OCI-M2 (cell line): ENCODE results near the gene DGKG.

Experiments used
- DNase-seq: peaks from one replicate; lab custom pipeline; 2025; ENCODE audit not compliant: unreplicated experiment; lab: John Stamatoyannopoulos, UW

The DGKG gene

DNA sequence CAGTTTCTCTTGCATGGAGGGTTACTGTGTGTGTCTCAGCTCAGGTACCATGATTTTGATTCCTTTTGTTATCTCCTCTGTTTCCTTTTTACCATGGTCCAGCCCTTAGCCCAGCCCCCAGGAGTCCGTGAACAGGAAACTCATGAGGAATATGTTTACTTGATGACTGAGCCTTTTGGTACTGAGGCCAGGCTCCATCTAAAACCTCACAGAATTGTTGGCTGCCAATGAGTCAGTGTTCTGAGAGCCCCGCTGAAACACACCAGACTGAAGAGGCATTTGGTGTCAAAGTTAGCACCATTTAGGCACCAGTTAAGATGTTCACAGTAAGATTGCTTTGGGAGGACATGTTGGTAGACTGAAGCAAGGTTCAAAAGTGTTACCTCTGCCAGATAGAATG lies 80.9 kb downstream of the DGKG start:
- DNase-seq, result no peak

DNA sequence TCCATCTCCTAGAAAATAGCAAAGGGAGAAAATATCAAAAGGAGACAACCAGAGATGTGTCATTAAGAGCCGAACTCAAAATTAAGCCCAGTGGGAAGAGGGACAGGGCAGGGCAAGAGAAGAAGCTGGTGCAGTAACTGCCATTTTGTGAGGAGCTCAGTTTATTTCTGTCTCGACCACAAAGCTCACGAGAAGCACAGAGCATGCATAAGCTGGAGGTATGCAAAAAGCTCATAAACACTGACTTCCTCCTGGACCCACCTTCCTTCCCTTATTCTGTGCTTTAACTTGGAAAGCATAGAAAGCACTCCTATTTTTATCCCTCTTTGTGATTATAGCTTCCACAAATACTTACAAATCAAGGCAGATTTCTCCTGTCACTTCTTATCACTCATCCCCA lies 81.3 kb downstream of the DGKG start:
- DNase-seq, result no peak

DNA sequence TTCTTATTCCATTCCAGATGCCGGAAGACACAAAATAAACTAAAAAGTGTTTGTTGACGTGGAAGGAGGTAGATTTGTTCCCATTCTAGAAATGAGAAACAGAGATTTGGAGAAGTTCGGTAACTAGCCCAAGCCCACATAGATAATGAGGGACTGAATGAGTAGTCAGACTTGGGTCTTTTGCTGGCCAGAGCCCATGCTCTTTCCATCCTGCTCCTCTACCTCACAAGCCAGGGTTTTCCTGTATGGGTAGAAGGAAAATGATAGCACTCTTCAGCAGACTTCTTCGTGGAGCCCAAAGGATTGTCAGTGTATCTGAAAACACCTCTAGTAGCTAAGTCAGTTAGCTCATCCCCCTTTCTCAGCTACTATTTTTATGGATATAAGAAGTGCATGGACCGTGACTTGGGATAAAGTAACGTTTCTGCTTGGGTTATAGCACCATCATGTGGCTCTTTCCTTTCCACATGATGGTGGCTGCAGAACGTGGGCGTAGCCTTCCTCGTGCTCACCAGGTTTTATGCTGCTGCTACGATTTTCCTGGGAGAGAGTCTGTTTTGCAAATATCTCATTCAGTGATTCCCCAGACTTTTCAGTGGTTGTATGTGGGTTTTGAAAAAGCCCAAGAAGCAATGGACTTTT lies 84.6 kb downstream of the DGKG start:
- DNase-seq, result no peak

DNA sequence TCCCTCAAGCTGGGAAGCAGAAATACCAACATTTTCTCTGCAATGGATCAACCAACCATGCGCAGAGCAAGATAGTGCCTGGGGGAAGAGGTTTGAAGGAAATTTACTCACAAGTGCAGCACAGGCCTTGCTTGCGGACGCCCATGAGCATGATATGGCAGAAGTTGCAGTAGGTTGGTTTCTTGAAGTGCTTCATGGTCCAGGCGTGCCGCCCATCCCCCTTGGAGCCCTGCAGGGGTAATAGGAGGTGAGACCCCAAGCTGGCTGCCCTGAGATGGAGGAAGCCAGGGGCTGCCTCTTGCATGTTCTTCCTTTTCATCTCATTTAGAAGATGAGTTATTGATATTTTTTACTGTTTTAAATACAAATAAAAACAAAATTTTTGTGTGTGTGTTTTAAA lies 86.6 kb downstream of the DGKG start:
- DNase-seq, result no peak

DNA sequence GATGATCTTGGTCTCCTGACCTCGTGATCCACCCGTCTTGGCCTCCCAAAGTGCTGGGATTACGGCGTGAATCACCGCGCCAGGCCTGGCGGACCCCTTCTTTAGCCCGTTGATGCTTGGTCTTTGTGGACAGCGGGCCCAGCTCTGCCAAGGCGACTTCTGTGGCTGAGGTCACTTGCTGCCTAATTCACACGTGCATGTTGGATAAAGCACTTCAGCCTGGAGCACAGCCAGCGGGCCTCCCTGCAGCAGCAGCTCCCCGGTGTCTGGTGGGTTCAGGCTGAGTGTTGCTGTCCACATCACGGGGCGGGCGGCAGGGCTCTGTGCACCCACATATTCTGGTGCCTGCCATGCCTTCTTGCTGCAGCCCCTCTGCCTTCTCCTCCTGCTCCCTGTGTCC lies 88.4 kb downstream of the DGKG start:
- DNase-seq, result no peak

DNA sequence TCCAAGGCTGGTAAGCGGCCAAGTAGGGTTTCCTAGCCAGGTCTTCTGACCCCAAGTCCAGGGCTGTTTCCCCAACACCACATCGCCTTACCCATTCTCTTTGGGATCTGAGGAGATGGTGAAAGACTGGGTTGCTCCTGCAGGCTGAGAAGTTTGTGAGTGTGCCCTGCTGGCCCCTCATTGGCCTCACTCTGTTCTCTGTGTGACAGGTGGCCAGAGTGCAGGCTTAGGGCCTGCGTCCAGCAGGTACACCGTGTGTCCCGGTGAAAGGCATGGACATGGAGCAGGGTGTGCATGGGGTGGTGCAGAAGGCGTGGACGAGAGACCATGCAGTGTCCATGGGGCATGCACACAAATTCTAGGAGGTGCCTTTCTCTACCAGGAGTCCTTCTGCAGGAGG lies 91.3 kb downstream of the DGKG start:
- no peak for DNase-seq

DNA sequence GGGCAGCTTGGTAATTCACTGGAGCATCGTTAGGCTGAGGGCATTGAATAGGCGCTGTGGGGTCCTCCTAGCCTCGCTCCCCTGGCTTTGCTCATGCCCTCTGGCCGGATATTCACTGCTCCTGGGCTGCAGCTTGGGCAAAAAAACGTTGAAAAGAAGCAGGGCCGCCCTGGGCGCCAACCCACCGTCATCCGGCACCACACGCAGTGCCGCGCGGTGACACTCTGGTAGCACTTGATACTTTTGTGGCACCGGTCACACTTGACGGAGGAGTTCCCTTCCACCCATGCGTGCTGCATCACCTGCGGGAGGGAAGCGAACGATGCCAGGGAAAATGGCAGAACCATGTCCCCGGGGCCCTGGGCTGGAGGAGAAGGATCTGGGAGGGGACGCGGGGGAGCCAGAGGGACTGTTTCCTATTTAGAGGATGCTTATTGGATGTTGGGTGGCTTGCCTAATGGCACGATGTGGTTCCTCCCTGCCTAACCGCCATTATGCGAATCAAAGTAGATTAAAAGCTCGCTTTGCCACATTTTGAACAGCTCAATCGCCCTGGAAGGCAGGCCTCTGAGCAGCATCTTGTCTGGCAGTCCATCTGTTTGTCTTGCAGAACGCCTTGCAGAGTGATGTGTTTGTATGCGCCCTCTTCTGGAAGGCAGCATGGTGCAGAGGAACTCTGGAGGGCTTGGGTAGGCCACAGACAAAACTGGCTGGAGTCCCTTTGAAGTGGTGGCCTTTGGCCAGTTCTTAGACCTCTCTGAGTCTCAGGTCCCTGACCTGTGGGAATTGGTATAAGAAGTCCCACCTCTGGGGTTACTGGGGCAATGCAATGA lies 93.2 kb downstream of the DGKG start:
- DNase-seq, result no peak

DNA sequence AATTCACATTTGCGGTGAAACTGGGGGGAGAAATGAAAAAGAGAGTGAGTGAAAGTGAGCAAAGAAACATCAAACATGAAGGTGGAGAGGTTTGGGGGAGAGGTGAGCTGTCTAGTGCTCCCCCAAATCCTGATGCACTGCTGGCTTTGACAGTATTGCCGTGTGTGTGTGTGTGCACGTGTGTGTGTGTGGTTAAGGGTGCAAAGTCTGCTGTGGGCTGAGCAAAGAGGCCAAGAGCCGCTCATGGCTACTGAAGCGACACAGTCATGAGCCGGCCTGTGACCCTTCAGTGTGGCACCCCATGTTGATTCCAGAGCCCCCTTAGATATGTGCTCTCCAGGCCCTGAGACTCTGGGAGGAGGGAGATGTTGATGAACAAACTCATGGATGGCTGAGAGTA lies 94.3 kb downstream of the DGKG start:
- DNase-seq, result no peak

DNA sequence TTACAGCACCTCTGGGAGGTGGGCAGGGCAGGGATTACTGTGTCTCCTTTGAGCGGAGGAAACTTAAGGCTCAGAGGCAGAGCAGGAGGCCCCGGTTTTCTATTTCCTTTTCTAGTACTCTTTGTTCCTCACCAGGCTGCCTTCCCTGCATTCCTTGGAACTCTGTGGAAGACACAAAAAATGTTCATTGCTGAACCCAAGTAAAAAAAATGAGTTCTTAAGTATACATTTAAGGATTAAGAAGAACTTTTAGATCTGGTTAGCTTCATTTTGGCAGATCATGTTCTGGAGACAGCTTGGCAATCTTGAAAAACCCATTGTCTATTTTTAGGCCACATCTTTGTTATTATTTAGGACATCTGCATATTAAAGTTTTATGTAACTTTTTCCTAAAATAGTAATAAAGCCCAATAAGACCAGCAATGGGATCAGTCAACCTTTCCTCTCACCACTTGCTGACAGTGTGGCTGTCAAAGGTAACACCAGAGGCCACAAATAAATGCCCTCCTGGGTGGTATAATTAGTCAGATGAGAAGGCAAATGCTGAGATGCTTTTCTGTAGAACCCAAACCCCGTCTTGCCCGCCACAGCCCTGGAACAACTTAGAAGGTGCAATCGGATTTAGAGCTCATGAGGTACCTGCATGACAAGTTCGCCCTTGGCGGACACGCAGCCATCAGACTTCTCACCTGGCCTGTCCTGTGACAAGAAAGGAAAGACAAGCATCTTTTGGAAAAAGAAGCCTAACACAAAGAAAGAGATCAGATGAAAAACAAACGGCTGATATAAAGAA lies 97.2 kb downstream of the DGKG start:
- no peak for DNase-seq

DNA sequence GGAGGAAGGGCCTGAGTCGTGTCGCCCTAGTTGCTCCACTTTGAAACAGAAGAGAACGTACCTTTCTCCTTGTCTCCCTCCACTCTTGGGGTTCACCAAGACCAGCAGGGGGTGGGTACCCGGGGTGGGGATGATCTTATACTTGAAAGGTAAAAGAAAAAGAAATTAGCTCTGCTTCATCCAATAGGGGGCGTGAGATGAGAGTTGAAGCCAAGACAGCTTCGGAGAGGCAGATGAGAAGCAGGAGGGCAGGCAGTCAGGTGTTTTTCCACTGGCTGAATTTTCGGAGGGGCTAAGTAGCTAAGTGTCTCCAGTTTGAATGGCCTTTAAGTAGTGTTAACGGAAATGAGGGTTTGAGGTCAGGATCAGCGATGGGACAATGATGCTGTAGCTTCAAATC lies 100.4 kb downstream of the DGKG start:
- DNase-seq, result no peak

DNA sequence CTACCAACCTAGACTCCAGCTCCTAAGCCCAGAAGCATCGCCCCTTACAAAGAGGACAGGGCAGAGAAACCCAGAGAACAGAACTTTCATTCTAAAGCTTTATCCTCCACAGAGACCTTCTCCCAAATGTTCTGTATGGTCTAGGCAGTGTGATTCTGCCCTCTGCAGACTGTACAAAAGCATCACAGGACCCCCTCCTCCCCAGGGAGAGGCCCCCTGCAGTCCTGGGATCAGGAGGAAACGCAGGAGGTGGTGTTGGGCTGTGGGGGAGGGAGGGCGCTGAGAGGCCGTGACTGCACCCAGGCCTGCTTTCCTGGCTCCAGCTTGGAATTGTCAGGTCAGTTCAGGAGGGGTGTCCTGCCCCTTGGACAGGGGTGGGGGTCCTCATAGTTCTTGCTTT lies 101.3 kb downstream of the DGKG start:
- DNase-seq, result no peak

DNA sequence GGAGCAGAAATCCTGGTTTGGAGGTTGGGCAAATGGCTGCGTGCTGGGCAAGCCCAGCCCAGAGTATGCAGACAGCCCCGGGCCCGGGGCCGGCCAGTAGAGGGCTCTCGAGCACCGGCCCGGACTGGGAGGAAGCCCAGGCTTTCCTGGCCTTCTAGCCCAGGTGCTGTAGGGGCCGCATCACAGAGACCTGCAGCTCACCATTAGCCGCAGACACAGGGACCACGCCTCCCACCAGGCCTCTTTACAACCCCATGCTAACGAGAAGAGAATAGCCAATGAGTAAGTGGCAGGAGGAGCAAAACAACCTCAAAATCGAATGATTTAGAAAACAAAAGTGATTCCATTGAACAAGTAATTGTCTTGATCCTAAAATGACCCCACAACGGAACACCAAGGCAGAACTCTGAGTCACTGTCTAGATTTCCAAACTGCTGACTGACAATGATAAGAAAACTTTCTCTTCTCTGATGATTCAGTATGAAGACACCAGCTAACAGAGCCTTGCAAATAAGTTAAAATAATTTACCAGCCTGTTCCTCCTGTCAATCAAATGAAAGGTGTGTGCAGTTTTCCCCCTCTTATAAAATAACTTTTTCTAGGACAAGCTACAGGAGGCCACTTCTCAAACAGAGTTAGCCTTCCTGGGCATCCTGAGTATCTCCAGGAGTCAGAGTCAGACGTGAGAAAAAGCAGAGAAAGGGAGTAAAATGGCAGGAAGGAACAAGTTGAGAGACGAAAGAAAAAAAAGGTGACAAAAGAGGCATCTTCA lies 102.2 kb downstream of the DGKG start:
- DNase-seq, result no peak

DNA sequence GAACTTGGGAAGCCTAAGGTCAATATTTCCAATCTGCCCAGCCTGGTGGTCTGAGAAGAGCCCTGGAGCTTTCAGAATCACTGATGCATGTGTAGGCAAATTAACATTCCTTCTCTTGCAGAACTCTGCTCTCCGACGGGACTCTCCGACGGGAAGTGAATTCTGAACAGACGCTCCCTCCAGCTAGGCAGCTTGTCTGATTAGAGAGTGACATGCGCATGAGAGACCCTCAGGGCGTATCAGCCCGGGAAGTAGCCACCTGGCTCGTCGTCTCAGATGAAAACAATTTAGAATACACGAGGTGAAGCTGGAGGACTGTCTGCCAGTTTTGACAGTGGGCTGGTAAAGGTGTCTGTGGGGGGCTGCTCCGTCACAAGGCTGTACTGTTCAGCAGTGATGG lies 103.1 kb downstream of the DGKG start:
- DNase-seq, result no peak

DNA sequence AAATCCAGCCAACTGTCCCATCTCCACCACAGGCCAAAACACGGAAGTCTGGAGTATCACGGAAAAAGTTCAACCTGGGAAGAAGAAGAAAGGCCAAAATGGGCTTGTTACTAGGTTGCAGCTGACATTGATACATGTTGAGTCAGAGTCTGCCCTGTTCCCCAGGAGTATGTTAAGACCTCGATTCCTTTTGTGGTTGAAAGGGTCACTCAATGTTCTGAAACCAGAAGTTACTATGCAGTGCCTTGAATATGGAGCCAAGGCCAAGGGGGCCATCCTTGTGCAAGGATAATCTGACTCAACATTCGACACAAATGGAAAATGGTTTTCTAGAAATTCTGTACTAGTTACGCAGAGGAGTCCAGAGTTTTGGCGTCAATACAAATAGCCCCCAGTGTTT lies 104.2 kb downstream of the DGKG start:
- DNase-seq, result no peak

DNA sequence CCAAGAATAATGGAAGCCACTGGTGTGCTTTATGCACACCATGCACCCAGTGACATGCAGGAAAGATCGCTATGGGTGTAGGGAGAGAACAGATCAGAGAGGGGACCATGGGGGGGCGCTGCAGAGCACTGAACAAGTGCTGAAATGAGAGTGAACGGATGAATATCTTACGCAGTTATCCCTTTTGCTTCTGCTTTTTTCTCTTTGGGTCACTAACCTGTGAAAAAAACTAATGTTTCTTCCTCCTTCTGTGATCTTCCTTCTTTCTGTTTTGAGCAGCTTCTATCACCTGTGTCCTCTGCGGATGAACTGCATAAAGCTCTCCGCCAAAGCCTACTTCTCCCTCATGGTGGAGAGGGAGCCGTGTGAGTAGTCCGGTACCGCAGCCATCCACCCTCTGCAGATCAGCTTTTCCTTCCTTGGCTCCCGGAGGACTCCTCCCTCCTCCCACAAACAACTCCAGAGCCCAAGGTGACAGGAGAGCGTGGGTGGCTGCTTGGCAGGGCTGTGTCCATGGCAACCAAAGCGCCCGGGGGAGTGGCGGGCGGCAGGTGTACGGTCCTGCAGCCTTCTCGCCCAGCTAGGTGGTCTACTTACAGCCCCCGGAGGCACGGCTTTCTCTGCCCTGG lies 106.2 kb downstream of the DGKG start:
- no peak for DNase-seq

DNA sequence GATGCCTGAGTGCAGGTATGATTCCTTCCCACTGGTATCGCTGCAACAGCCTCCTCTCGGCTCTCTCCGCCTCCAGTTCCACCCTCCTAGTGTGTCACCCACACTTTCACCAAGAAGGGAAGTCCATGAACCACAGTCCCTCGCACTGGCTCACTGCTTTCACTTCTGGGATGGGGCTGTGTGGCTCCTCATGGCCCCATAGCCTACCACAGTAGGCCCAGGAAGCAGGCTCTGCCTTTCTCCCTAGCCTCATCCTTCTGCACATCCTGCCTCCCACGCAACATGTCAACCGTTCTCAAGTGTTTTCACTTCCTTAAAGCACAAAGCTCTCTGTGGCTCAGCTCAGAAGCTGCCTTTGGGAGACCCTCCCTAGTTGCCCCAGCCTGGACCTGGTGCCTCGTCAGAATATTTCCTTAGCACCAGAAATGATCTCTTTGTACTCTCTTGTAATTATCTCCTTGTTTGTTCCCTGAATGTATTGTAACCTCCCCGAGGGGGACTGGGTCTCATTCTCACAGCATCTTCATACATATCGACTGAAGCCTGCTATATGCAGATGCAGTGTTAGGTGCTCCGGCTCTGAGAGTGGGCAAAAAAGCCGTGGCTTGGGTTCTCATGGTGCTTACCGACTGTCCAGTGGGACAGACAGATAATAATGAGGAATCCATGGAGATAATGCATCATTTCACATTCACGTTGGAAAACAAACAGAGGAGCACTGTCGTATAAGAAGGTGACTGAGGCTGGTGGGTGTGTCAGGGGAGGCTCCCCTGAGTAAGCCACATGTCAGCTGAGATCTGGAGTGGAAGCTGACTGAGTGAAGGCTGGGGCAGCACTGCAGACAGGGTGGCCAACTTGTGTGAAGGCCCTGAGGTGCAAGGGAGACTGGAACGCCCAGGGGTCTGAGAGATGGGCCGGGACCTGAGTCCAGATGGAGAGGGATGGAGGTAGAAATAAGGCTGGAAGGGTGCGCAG lies 107.1 kb downstream of the DGKG start:
- DNase-seq, result no peak

DNA sequence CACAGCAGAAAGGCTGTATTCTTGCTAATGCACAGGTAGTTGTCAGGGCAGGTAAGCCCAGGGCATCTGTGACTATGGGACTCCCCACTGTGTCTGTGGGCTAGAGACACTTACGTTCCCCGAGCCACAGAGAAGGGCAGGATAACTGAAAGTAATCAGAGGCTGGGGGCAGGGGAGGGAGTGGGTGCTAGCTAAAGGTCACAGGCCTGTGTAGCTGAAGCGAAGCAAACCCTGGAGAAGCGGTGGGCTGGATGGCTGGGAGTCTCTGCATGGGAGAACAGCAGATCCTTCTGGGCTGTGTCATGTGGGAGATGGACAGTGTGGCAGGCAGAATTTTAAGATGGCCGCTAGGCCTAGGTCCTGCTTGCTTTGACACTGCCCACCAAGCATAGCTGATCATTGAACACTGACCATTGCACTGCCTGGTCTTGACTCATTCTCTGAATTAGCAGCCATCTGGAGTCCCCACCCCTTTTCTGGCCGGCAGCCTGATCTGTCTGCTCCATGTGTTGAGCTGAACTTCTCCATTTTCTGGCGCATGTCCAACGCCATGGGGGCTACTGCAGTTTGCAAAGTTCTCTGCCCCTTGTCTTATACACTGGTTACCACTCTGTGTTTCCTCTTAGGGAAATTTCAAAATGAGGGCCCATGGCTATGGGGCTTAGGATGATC lies 110.0 kb downstream of the DGKG start:
- DNase-seq, result no peak

DNA sequence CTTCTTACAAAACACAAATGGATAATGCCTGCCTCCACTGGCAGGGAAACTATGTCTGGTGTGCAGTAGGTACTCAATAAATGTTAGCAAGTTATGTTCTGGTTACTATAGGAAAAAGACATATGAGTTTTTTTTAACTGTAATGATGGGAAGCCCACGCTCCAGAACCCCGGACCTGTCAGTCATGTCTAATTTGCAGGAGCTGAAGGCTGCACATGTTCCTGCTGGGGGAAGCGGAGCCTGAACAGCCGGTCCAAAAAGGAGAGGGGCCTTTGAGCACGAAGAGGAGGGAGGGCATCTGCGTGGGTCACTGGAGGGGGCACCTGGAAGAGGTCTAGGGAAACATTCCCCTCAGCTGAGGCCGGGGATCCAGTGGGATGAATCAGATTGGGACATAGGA lies 113.2 kb downstream of the DGKG start:
- DNase-seq, result no peak
